Measurements from ENCODE around the gene PLEKHG4B.
"Not testable (repeated sequence)": the region's sequence is repeated elsewhere in the genome, so short reads cannot be mapped to it uniquely, and the experiment has no call there.

PLEKHG4B gene

DNA sequence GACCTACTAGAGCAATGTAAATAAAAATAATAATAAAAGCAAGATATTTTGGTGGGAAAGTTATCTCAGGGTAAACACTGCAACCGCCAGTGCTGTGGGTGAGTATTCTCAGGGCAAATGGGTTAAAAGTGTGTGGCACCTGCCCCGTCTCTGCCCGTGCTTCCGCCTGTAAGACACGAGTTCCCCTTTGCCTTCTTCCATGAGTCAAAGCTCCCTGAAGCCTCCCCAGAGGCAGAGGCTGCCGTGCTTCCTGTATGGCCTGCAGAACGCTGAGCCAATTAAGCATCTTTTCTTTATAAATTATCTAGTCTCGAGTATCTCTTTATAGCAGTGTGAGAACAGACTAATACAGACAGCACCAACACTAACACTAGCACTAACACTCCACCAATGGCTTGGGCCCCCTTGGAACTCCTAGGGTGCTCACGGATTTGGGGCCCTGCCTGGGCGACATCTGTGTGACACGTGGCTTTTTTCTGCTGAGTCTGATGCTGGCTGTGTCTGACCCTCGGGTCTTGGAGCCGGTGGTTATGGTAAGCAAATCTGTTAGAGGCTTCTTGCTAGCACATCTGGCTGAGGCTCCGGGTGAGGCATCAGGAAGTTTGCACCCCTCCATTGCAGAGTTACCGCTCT lies 10.6 kb downstream of the PLEKHG4B start:
- Histone ChIP-seq H3K36me3 (ENCODE audit: control insufficient read depth, insufficient read depth, low read length) (no peaks in the 10 kb centered on the region), H3K27me3 (replicated peaks; ENCODE audit: control insufficient read depth, insufficient read depth, low read length) (no peaks in the 10 kb centered on the region), H3K4me3 (replicated peaks; ENCODE audit: low read depth, low read length) (no peak overlapping the region)
- DNase-seq (ENCODE audit: extremely low read depth, insufficient read length): no peak
- TF ChIP-seq, protein P1, sequence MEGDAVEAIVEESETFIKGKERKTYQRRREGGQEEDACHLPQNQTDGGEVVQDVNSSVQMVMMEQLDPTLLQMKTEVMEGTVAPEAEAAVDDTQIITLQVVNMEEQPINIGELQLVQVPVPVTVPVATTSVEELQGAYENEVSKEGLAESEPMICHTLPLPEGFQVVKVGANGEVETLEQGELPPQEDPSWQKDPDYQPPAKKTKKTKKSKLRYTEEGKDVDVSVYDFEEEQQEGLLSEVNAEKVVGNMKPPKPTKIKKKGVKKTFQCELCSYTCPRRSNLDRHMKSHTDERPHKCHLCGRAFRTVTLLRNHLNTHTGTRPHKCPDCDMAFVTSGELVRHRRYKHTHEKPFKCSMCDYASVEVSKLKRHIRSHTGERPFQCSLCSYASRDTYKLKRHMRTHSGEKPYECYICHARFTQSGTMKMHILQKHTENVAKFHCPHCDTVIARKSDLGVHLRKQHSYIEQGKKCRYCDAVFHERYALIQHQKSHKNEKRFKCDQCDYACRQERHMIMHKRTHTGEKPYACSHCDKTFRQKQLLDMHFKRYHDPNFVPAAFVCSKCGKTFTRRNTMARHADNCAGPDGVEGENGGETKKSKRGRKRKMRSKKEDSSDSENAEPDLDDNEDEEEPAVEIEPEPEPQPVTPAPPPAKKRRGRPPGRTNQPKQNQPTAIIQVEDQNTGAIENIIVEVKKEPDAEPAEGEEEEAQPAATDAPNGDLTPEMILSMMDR (IDR thresholded peaks at IDR 0.05; ENCODE audit: insufficient read depth, low read length, poor library complexity, severe bottlenecking): no peak

DNA sequence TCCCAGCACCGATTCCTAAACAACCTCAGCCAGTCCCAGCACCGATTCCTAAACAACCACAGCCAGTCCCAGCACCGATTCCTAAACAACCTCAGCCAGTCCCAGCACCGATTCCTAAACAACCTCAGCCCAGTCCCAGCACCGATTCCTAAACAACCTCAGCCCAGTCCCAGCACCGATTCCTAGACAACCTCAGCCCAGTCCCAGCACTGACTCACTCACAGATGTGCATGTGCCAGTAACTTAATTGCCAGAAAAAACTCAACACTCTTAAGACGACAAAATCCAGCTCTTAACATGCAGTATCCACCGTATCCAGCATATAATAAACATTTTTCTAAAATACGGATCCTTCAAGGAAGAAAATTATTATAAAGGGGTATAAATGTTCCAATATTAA lies 12.1 kb downstream of the PLEKHG4B start:
- not testable (repeated sequence) for DNase-seq (ENCODE audit: extremely low read depth, insufficient read length); H3K27me3 ChIP-seq (replicated peaks; ENCODE audit: control insufficient read depth, insufficient read depth, low read length); H3K36me3 ChIP-seq (ENCODE audit: control insufficient read depth, insufficient read depth, low read length); H3K4me3 ChIP-seq (replicated peaks; ENCODE audit: low read depth, low read length)

DNA sequence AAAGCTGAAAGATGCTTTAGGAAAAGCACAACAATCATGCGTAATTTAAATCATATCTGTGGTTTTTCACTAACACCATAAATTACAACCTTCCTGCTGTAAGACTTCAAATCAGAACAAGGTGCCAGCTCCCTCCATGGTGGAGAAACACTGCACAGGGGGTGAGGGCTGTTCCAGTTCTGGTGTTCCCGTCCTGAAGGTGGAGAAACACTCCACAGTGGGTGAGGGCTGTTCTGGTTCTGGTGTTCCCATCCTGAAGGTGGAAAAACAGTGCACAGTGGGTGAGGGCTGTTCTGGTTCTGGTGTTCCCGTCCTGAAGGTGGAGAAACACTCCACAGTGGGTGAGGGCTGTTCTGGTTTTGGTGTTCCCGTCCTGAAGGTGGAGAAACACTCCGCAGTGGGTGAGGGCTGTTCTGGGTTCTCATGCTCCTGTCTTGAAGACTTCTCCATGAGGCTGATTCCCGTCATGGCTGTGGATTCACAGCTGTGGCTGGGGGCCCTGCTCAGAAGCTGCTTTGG lies 12.9 kb downstream of the PLEKHG4B start:
- no peaks in the 10 kb centered on the region for H3K27me3 ChIP-seq (replicated peaks; ENCODE audit: control insufficient read depth, insufficient read depth, low read length)
- no peaks in the 10 kb centered on the region for H3K36me3 ChIP-seq (ENCODE audit: control insufficient read depth, insufficient read depth, low read length)
- H3K4me3 ChIP-seq (replicated peaks; ENCODE audit: low read depth, low read length): no peak overlapping the region
- DNase-seq (ENCODE audit: extremely low read depth, insufficient read length): no peak
- TF ChIP-seq, protein P1 (IDR thresholded peaks at IDR 0.05; ENCODE audit: insufficient read depth, low read length, poor library complexity, severe bottlenecking): no peak

DNA sequence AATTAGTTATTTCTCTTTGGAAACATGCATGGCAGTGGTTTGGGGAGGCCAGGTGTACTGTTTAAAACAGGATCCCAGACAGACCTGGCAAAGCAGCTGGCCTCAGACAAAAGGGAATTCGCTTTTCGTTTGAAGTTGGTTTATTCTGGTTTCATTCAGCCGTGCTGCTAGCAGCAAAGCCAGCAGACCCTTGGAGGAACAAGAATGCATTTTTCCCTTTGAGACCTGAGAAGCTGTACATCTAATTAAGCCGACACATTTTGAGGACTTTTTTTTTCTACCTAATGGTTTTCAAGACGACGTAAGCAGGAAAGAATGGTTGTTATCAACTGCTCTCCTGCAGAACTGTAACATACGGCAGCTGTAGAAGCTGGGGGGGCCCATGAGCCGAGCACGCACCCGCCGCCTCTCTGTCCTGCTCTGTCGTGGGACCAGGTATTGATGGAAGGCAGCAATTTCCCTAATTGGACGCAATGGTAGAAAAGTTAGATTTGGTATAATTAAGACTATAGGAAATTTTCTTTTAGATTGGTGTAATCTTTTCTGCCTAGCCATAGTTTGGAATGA lies 13.6 kb downstream of the PLEKHG4B start:
- DNase-seq (ENCODE audit: extremely low read depth, insufficient read length): no peak
- Histone ChIP-seq H3K36me3 (ENCODE audit: control insufficient read depth, insufficient read depth, low read length) (no peaks in the 10 kb centered on the region), H3K4me3 (replicated peaks; ENCODE audit: low read depth, low read length) (no peak overlapping the region), H3K27me3 (replicated peaks; ENCODE audit: control insufficient read depth, insufficient read depth, low read length) (no peaks in the 10 kb centered on the region)
- TF ChIP-seq, protein P1 (IDR thresholded peaks at IDR 0.05; ENCODE audit: insufficient read depth, low read length, poor library complexity, severe bottlenecking): no peak

DNA sequence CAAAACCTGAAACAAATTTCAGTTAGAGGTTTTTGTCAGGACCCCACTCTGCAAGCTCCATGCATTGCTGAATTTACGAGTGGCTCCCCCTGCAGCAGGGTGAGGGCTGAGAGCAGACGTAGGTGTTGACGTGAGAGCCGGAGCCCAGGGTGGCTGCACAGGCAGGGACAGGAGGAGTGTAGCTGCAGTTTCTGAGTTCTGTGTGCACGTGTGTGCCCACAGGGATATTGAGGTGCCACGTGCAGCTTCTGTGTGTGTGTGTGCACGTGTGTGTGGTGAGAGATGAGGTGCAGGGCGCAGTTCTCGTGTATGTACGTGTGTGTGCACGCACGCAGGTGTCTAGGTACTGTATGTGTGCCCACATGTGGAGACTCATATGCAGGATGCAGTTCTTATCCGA lies 14.6 kb downstream of the PLEKHG4B start:
- Histone ChIP-seq H3K4me3 (replicated peaks; ENCODE audit: low read depth, low read length) (no peak overlapping the region), H3K27me3 (replicated peaks; ENCODE audit: control insufficient read depth, insufficient read depth, low read length) (no peaks in the 10 kb centered on the region), H3K36me3 (ENCODE audit: control insufficient read depth, insufficient read depth, low read length) (no peaks in the 10 kb centered on the region)
- DNase-seq (ENCODE audit: extremely low read depth, insufficient read length): no peak
- TF ChIP-seq, protein P1 (IDR thresholded peaks at IDR 0.05; ENCODE audit: insufficient read depth, low read length, poor library complexity, severe bottlenecking): no peak

DNA sequence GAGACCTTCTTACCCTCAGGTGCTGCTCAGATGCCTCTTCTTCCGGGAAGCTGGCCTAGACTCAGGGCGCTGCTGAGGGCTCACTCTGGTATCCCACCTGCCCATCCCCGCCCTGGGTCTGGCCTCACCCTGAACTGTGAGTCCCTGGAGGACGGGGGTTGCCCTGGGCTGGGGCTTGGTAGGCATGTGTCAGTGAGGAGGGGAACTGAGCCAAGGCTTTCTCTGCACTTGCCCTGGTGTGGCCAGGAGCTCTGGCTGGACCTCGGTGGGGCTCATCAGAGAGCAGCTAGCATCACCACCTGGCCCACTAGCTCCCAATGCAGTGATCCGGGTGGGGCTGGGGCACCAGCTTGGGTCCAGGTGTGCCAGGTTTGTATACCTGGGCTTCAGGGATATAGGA lies 15.6 kb downstream of the PLEKHG4B start:
- TF ChIP-seq, protein P1 (IDR thresholded peaks at IDR 0.05; ENCODE audit: insufficient read depth, low read length, poor library complexity, severe bottlenecking): no peak
- no peaks in the 10 kb centered on the region for H3K36me3 ChIP-seq (ENCODE audit: control insufficient read depth, insufficient read depth, low read length)
- no peak overlapping the region for H3K4me3 ChIP-seq (replicated peaks; ENCODE audit: low read depth, low read length)
- no peak for DNase-seq (ENCODE audit: extremely low read depth, insufficient read length)
- H3K27me3 ChIP-seq (replicated peaks; ENCODE audit: control insufficient read depth, insufficient read depth, low read length): no peaks in the 10 kb centered on the region
